Breast epithelium (tissue), 3 donors: ENCODE measurements around the gene ADAT3.

Experiments used
- POLR2A ChIP-seq: fragments of 450-650 bp; IDR thresholded peaks from one replicate; pipeline ENCODE4 v1.6.1; 2016; ENCODE audit warnings: antibody characterized with exemption, mild to moderate bottlenecking, moderate library complexity
- POLR2AphosphoS5 ChIP-seq, 3 donors: sonication (generic); formaldehyde crosslinking; IDR thresholded peaks; one replicate each; pipeline ENCODE4 v1.6.1; 2017; ENCODE audit warnings: antibody characterized with exemption in 3 of 3
- TF ChIP-seq, protein P1 (sequence below), 3 donors: fragments of 450-650 bp; IDR thresholded peaks; one replicate each; pipeline ENCODE4 v1.5.1; 2016 to 2017; ENCODE audit warnings: antibody characterized with exemption in 3 of 3, mild to moderate bottlenecking in 3 of 3, moderate library complexity in 3 of 3

DNA sequence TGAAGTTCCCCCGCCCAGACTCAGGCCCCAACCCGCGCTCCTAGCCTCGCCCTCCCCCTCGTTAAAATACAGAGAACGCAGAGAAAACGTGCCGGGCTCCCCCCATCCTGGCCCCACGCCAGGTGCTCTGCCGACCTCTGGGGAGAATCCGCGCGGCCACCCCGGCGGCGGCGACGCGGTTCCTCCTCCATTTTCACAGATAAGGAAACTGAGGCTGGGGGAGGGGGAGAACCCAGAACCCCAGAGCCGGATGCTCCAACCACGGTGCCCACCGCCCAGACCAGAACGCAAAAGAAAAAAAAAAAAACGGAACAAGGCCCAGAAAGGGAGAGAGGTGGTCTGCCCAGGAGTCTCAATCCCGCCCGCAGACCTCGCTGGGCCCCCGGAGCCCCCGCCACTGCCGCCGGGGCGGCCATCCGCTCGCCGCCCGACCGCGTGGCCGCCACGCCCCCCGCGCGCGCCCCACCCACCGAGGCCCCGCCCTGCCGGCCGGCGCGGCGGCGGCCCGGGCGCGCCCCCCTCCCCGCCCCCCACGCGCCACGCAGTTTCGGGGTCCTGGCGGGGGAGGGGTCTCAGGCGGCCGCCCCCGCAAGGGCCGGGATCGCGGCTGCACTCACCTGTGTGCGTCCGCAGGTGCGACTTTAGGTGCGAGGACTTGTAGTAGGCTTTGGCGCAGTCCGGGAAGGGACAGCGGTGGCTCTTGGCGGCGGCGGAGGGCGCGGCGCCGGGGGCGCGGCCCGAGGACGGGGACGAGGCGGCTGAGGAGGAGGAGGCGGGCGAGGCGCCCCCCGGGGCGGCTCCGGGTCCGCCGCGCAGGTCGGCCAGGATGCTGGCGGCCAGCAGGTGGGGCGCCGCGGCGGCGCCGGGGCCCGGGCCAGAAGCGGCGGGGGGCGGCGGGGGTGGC, 42.5 kb upstream of the ADAT3 start:
- TF ChIP-seq, protein P1, sequence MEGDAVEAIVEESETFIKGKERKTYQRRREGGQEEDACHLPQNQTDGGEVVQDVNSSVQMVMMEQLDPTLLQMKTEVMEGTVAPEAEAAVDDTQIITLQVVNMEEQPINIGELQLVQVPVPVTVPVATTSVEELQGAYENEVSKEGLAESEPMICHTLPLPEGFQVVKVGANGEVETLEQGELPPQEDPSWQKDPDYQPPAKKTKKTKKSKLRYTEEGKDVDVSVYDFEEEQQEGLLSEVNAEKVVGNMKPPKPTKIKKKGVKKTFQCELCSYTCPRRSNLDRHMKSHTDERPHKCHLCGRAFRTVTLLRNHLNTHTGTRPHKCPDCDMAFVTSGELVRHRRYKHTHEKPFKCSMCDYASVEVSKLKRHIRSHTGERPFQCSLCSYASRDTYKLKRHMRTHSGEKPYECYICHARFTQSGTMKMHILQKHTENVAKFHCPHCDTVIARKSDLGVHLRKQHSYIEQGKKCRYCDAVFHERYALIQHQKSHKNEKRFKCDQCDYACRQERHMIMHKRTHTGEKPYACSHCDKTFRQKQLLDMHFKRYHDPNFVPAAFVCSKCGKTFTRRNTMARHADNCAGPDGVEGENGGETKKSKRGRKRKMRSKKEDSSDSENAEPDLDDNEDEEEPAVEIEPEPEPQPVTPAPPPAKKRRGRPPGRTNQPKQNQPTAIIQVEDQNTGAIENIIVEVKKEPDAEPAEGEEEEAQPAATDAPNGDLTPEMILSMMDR (IDR thresholded peaks at IDR 0.05), result no peak
- TF ChIP-seq POLR2A (no peak), POLR2AphosphoS5 (IDR thresholded peaks at IDR 0.05) (no peak)
